ENCODE data around the gene PNPLA6.

DNA sequence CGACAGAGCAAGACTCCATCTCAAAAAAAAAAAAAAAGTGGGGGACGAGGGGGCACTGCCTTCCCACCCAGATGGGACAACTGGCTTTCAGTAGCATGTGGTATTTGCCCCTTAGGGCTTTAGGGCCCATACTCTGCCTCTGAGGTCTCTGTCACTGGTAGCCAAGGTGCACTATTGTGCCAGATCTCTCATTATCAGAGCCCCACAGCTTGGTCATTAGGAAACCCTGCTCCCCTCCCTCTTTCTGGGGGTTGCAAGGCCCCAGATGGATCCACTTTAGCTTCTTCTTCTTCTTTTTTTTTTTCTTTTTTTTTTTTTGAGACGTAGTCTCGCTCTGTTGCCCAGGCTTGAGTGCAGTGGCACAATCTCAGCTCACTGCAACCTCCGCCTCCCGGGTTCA is 30.8 kb upstream of the PNPLA6 start:
- TF ChIP-seq, protein P1, sequence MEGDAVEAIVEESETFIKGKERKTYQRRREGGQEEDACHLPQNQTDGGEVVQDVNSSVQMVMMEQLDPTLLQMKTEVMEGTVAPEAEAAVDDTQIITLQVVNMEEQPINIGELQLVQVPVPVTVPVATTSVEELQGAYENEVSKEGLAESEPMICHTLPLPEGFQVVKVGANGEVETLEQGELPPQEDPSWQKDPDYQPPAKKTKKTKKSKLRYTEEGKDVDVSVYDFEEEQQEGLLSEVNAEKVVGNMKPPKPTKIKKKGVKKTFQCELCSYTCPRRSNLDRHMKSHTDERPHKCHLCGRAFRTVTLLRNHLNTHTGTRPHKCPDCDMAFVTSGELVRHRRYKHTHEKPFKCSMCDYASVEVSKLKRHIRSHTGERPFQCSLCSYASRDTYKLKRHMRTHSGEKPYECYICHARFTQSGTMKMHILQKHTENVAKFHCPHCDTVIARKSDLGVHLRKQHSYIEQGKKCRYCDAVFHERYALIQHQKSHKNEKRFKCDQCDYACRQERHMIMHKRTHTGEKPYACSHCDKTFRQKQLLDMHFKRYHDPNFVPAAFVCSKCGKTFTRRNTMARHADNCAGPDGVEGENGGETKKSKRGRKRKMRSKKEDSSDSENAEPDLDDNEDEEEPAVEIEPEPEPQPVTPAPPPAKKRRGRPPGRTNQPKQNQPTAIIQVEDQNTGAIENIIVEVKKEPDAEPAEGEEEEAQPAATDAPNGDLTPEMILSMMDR (IDR thresholded peaks at IDR 0.05): no peak
- TF ChIP-seq POLR2A (IDR thresholded peaks at IDR 0.05) (no peak), POLR2AphosphoS5 (IDR thresholded peaks at IDR 0.05; ENCODE audit: insufficient read depth in 1 of 2, low read depth in 1 of 2) (no peak)
